HUES6 (cell line): ENCODE results near the gene ZCCHC24.

Experiments
- H3K27ac ChIP-seq: 2 replicates; pipeline ENCODE4 v1.7.0; 2013; ENCODE audit warnings: low read depth, mild to moderate bottlenecking, low read length, inconsistent platforms
- H3K27me3 ChIP-seq: 2 replicates; pipeline ENCODE4 v1.6.1; 2013; ENCODE audit warnings: low read length; ENCODE audit not compliant: control insufficient read depth, insufficient read depth
- H3K36me3 ChIP-seq: 2 replicates; pipeline ENCODE4 v1.6.1; 2013; ENCODE audit warnings: low read length; ENCODE audit not compliant: control insufficient read depth, insufficient read depth
- H3K4me1 ChIP-seq: 2 replicates; pipeline ENCODE4 v1.6.1; 2013; ENCODE audit warnings: low read length; ENCODE audit not compliant: control insufficient read depth, insufficient read depth
- H3K4me3 ChIP-seq: 2 replicates; pipeline ENCODE4 v1.5.1; 2013; ENCODE audit warnings: low read depth, low read length
- H3K9ac ChIP-seq: one replicate; pipeline ENCODE4 v1.6.1; 2013; ENCODE audit warnings: mild to moderate bottlenecking, low read length
- H3K9me3 ChIP-seq: 2 replicates; pipeline ENCODE4 v1.6.1; 2013; ENCODE audit warnings: low read depth, low read length; ENCODE audit not compliant: control insufficient read depth, insufficient read depth

Gene ZCCHC24

GRCh38 chr10:79385804-79386531, 59.5 kb downstream of the ZCCHC24 start:
- H3K9ac ChIP-seq: no peak overlapping the region
- no peaks in the 10 kb centered on the region for H3K36me3 ChIP-seq
- H3K27ac ChIP-seq: no peak overlapping the region
- peaks cover 19% of the 10 kb centered on the region for H3K4me1 ChIP-seq
- H3K4me3 ChIP-seq: no peak overlapping the region
- no peaks in the 10 kb centered on the region for H3K27me3 ChIP-seq
- no peaks in the 10 kb centered on the region for H3K9me3 ChIP-seq

GRCh38 chr10:79385392-79385795, 60.0 kb downstream of the ZCCHC24 start:
- H3K4me1 ChIP-seq: peaks cover 19% of the 10 kb centered on the region
- no peaks in the 10 kb centered on the region for H3K27me3 ChIP-seq
- H3K4me3 ChIP-seq: no peak overlapping the region
- H3K36me3 ChIP-seq: no peaks in the 10 kb centered on the region
- H3K9me3 ChIP-seq: no peaks in the 10 kb centered on the region
- no peak overlapping the region for H3K9ac ChIP-seq
- no peak overlapping the region for H3K27ac ChIP-seq

- H3K9ac ChIP-seq: no peak overlapping the region
- H3K9me3 ChIP-seq: no peaks in the 10 kb centered on the region
- H3K4me3 ChIP-seq: no peak overlapping the region
- H3K27ac ChIP-seq: no peak overlapping the region
- H3K27me3 ChIP-seq: no peaks in the 10 kb centered on the region
- H3K36me3 ChIP-seq: no peaks in the 10 kb centered on the region
- peaks cover 19% of the 10 kb centered on the region for H3K4me1 ChIP-seq
Measured at GRCh38 chr10:79384773-79385391, 60.5 kb downstream of the ZCCHC24 start.

- Histone ChIP-seq H3K36me3 (no peaks in the 10 kb centered on the region), H3K27me3 (no peaks in the 10 kb centered on the region), H3K9me3 (no peaks in the 10 kb centered on the region), H3K4me1 (peaks cover 19% of the 10 kb centered on the region), H3K9ac (no peak overlapping the region), H3K27ac (no peak overlapping the region), H3K4me3 (no peak overlapping the region)
Measured at GRCh38 chr10:79383974-79384606, 61.3 kb downstream of the ZCCHC24 start.

- Histone ChIP-seq H3K27ac (no peak overlapping the region; the same call in 1 of the 2 replicates), H3K9me3 (peaks cover 1% of the 10 kb centered on the region; the same call in 1 of the 2 replicates), H3K4me1 (peaks cover 19% of the 10 kb centered on the region), H3K27me3 (no peaks in the 10 kb centered on the region), H3K36me3 (no peaks in the 10 kb centered on the region), H3K9ac (peak overlapping the region; percentile 16), H3K4me3 (no peak overlapping the region)
Measured at GRCh38 chr10:79382491-79382941, 62.9 kb downstream of the ZCCHC24 start.

GRCh38 chr10:79381804-79382221, 63.6 kb downstream of the ZCCHC24 start:
- no peaks in the 10 kb centered on the region for H3K27me3 ChIP-seq

GRCh38 chr10:79380946-79381721, 64.3 kb downstream of the ZCCHC24 start:
- Histone ChIP-seq H3K4me3 (no peak overlapping the region), H3K27me3 (no peaks in the 10 kb centered on the region), H3K4me1 (peaks cover 15% of the 10 kb centered on the region), H3K9me3 (peaks cover 3% of the 10 kb centered on the region; the same call in 1 of the 2 replicates), H3K36me3 (no peaks in the 10 kb centered on the region), H3K9ac (peak overlapping the region; percentile 42), H3K27ac (peak overlapping the region; percentile 32; the same call in 1 of the 2 replicates)

More at GRCh38 chr10:79381804-79382221, 63.6 kb downstream of the ZCCHC24 start:
- Histone ChIP-seq H3K9ac (peak overlapping the region; percentile 42), H3K4me1 (peaks cover 19% of the 10 kb centered on the region), H3K27ac (peak overlapping the region; percentile 32; the same call in 1 of the 2 replicates), H3K9me3 (peaks cover 3% of the 10 kb centered on the region; the same call in 1 of the 2 replicates), H3K36me3 (no peaks in the 10 kb centered on the region), H3K4me3 (no peak overlapping the region)

- Histone ChIP-seq H3K9ac (no peak overlapping the region), H3K27me3 (no peaks in the 10 kb centered on the region), H3K4me1 (peaks cover 15% of the 10 kb centered on the region), H3K4me3 (no peak overlapping the region), H3K27ac (no peak overlapping the region), H3K36me3 (no peaks in the 10 kb centered on the region), H3K9me3 (peaks cover 3% of the 10 kb centered on the region; the same call in 1 of the 2 replicates)
Measured at GRCh38 chr10:79380125-79380945, 65.1 kb downstream of the ZCCHC24 start.

GRCh38 chr10:79379512-79380124, 65.8 kb downstream of the ZCCHC24 start:
- Histone ChIP-seq H3K27me3 (no peaks in the 10 kb centered on the region), H3K27ac (no peak overlapping the region), H3K36me3 (no peaks in the 10 kb centered on the region), H3K4me3 (no peak overlapping the region), H3K4me1 (peaks cover 18% of the 10 kb centered on the region), H3K9me3 (peaks cover 3% of the 10 kb centered on the region; the same call in 1 of the 2 replicates), H3K9ac (no peak overlapping the region)
